ENCODE measurements around the gene ANKEF1.
"Not testable (repeated sequence)": the region's sequence is repeated elsewhere in the genome, so short reads cannot be mapped to it uniquely, and the experiment has no call there.

ANKEF1 gene

DNA sequence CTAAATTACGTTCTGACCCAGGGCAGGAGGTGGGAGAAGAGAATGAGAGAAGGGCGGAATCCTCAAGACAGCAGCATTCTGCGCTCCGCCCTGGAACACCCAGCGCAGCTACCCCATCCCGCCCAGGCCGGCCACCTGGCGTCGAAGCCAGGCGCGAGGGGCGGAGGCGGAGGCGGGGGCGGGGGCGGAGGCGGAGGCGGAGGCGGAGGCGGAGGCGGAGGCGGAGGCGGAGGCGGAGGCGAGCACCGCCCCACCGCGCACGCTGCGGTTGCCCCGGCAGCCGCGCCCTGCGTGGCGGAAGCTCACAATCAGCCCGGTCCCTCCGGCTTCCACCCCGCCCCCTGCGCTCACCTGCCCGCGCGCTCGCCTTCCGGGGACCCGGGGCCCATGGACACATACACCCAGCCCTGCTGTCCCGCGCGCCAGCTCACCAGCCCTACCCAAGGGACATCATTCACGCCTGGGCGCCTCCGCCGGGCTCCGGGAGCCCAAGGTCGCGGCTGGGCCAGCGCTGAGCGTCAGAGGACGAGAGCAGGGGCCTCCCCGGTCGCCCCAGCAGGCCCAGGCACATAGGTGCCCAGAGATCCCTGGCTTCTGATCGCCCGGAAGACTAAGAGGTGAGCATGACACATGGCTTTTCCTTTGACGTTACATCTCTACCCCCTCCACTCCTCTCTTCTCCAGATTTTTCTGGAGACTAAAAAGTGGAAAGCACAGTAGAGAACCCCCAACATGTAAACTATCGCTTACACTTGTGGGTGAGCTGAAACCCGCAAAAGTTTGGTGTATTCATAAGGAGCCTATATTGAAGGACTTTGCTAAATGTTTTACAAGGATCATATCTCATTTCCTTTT, at the start of gene ANKEF1:
ANKEF1 (plus strand) TSS at position 271 of the 855 bp plus-strand sequence. CDS start 3,315 bp downstream, outside the sequence.
- DNase-seq: peak; percentile 11 to 18

DNA sequence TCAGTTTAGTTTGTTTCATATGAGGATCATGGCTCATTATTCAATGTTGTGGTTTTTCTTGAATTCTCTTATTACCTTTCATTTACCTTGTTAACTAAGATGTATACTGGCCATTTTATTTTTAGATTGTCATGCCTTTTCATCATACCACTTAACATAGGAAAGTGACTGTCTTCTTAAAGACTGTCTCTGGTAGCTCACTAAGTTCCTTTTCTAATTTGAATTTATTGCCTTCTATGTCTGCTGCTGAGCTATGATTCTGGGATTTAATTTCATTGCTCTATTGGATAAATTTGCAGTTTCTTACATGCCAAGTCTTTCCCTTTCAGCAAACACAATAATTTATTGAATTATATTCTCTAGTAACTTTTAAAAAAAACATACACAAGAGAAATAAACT, 49.5 kb upstream of the ANKEF1 start:
- no peak for DNase-seq

DNA sequence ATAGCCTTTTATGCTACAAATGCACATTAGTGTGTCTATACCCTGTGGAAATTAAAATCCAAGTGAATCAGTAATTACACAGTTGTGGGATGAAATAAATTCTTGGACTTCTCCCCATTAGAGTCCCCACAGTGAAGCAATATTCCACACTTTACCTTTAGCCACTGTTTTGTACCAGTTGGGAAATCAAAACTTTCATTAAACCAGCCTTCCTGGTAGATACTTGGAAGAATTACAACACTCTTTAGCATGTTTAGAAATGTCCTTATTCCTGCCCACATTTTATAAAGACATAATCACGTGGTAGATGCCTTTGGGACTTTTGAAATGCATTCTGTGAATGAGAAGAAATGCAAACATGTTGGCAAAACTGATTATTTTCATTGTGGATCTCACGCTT, 49.0 kb upstream of the ANKEF1 start:
- DNase-seq: peak; percentile 26 to 33

DNA sequence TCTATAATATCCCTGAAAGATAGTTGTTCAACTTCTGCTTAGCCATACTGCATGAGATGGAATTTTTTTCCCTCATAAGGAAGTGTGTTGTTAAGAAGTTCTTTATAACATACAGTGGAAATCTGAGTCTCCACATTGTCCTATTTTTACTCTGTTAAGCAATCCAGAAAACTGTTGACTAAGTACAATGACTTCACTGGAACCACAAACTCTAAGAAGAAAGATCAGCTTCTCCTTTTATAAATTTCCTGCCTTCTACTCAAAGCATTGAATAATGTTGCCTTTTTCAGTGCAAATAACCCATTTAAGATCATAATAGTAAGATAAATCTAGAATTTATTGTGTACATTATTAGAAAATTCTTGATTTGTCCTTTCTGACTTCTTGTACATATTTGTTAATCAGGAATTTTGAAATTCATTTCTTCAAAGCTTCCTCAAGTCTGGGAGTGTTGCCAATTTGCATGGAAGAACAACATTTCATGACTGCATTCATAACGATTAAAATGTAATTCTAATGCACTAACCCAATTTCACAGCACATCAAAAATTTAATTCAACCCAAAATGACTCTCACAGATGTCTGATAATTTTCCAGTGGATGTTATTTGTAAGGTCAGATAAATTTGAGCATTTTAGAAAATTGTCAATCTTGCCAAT, 45.6 kb upstream of the ANKEF1 start:
- peak; percentile 86 to 87 for DNase-seq

DNA sequence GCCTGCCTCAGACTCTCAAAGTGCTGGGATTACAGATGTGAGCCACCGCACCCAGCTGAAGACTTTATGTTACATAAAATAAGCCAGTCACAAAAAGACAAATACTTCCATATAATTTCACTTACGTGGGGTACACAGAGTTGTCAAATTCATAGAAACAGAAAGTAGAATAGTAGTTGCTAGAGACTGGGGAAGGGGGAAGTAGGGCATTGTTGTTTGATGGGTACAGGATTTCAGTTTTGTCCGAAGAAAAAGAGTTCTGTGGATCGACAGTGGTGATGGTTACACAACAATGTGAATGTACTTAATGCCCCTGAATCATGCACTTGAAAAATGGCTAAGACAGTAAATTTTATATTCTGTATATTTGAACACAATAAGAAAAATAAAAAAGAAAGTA, 41.6 kb upstream of the ANKEF1 start:
- no peak for DNase-seq

DNA sequence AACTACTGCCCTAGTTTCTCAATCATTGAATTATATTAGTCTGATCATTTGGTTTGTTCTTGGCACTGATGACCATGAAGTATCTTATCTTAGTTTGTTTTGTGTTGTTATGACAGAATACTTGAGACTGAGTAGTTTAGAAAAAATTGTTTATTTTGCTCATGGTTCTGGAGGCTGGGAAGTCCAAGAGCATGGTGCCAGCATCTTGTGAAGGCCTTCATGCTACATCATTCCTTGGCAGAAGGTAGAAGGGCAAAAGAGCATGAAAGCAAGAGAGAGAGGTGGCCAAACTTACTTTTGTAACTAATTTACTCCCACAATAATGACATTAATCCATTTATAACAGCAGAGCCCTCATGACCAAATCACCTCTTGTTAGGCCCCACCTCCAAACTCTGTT, 40.1 kb upstream of the ANKEF1 start:
- no peak for DNase-seq

DNA sequence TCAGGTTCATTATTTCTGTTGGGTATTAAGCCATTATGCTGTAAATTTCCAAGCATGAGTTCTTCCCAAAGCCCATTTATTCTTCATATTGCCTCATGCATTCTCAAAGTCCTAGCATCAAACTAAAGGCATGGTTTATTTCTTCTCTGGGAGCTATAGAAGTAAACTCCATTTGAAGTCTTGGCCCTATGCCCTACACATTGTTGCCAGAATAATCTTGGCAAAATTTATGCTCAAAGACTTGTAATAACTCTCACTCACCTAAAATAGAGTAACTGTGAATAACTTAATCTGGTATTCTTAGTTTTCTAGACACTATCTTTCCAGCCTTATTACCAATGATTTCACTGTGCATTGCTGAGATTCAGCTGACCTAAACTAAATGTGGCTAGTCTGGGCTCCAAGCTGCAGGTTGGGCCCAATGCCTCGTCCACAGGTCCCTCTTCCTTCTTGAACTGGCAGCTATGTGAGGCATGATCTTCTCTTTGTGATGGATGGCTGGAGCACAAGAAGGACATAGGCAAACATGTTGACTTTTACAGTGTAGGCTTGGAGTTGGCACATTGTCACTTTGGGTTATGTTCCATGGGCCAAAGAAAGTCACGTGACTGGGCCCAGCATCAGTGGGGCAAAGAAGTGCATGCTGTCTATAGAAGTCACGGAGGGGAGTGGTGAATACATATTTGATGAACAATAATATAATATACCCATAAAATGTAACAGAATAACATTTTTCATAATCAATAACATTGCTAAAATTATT, 39.1 kb upstream of the ANKEF1 start:
- no peak for DNase-seq

DNA sequence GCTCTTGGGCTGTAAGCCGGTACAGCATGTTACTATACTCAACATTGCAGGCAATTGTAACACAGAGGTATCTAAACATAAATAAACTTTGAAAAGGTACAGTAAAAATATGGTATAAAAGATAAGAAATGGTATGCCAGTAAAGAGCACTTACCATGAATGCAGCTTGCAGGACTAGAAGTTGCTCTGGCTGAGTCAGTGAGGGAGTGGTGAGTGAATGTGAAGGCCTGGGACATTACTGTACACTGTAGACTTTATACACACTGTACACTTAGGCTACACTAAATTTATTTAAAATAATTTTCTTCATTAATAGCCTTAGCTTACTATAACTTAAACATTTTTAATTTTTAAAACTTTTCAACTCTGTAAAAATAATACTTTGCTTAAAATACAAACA, 37.8 kb upstream of the ANKEF1 start:
- DNase-seq: no peak

DNA sequence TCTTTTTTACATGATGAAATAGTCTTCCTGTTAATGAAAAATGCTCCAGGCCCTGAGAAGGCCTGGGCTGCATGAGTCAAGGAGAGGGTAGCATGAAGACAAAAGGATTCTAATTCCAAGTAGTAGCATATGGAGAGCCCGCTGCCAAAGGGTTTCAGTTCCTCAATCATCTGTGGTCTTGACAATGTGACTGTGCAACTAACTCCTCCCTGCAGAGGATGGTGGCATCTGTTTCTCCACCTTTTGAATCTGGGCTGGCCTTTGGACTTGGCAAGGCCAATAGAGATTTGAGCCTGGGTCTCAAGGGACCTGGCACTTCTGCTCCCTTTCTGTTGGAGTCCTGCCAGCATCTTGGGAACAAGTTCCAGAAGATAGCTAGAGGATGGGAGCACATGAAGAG, 35.1 kb upstream of the ANKEF1 start:
- DNase-seq: no peak

DNA sequence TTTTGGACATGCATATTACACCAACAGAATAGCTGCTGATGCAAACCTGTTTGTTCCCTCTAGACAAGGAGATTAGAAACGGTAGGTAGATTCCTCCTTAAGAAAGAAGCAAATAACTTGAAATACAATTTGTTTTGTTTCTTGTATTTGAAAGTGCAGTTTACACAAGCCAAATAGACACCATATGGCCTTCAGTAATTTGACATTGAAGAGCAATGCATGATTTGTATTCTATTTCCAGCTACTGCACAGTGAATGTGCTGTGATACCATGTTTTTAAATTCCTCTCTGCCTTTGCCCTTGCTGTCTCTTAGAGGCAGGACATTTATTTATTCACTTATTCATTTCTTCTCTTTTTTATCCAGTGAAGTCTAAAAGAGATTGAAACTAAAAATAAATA, 31.9 kb upstream of the ANKEF1 start:
- no peak for DNase-seq

DNA sequence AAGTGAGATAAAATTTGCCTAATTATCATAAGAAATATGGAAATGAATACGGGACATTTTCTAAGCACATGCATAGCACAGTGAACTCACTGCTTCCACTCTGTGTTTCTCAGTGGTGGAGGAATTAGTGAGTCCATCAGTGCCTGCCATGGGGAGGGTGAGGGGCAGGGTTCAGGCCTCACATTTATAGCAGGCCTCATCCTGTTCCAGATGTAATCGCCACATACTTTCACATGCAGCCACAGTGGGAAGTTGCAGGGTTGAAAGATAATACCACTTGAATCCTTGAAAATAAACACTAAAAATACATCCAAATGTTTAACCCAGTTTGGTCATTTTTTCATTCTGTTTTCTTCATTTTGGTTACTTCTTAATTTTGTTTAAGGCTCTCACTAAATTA, 29.9 kb upstream of the ANKEF1 start:
- no peak for DNase-seq

DNA sequence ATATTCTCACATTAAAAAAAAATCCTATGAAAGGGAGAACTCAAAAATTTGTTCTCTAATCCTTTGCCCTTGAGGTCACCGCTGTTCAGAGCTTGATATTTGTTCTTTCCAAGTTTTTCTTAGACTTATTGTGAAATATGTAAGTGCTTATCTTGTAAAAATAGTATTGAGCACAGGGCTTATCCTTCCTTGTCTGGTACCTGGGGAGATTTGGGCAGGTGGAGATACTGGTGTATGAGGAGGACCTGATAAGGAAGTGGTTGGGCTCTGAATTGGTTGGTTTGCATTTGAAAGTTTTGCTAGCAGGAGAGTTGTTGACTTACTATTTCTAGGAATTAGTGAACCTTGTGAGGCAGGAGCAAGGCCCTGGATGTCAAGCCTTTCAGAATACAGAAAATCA, 28.9 kb upstream of the ANKEF1 start:
- no peak for DNase-seq

DNA sequence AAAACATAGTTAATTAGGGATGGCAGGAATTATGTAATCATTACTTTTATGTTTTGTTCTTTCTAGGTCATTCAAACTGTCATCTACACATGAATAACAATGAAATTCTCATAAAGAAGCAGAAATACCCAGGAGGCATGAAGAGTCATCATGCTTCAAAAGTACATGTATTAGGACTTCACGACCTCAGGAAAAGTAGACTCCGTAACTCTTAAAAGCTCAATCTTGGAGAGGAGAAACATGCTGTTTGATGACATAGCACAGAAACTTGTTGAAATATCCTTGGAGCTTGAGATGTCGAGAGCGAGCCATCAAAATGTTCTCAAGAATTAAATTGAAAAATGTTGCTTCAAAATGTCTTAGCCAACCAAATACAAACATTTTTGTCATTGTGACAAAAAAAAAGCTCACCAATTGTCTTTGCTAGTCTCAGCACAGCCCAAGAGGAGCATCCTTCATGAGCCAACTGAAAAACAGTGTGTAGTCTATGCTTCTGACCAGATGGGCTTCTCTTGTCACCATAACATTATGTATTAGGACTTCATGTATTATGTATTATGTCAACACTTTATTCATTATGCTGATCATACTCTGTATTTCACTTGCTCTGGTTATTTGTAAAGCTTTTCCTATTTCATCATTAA, 28.2 kb upstream of the ANKEF1 start:
- DNase-seq: no peak

DNA sequence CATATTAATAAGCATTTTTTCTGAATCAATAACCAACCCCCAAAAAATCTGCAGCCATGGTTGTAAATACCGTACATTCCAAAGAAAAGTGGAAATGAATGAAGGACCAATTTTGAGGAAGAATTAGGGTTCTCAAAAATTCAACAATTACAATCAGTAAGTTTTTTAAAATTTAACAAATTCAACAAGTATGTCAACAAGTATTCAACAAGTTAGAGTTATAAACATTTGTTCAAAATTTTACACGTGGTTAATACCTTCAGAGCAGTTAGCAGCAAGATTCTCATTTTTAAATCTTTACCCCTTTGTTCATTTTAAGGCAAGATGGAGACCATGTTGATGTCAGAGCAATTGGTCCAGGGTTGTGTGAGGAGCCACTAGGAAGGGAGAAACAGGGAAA, 27.6 kb upstream of the ANKEF1 start:
- no peak for DNase-seq

DNA sequence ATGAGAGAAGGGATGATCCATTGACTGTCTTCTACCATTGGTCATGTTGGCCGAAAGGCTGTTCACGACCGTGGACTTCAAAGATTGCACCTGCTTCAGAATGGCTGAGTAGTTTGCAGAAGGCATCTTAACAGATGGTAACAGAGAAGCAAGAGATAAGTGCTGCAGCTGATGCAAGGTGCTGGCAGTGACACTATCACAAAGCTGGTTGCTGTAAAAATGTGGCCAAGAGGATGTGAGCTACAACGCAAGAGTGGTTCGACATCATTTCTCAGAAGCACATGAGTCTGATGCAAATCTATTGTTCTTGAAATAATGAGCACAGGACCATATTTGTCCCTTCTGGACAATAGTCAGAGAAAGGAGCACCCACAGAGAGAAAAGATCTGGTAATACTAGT, 27.0 kb upstream of the ANKEF1 start:
- no peak for DNase-seq

DNA sequence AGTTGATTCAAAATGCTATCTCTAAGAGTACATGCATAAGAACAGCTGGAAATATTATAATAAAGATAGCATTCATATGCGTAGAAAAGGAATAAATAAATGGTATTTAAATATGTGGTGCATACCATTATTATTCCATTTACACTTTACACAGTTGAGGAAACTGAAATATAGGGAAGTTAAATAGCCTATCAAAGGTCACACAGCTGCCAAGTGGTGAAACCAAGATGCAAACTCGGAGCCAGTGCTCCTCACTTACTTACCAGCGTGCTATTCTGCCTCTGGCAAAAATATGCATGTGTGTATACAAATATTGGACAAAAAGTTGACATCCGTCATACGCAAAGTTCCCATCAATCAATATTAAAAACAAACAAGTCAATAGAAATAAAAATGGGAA, 22.3 kb upstream of the ANKEF1 start:
- DNase-seq: no peak

DNA sequence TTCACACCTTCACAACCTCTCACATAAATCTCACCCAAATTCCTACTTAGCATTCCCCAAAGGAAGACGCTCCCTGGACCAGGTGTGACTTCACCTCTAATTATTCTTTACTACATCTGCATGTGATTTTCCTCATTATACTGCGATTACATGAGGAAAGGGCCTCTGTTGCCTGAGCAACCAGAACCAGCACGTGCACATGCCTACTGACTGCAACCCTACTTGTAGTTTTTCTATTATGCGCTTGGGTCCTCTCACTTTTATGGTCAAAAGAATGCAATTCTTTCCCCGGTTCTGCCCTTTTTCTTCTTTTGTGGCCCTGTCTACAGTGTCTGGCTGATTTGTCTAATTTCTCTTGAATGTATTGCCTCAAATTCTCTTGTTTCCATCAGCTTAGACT, 20.4 kb upstream of the ANKEF1 start:
- no peak for DNase-seq

DNA sequence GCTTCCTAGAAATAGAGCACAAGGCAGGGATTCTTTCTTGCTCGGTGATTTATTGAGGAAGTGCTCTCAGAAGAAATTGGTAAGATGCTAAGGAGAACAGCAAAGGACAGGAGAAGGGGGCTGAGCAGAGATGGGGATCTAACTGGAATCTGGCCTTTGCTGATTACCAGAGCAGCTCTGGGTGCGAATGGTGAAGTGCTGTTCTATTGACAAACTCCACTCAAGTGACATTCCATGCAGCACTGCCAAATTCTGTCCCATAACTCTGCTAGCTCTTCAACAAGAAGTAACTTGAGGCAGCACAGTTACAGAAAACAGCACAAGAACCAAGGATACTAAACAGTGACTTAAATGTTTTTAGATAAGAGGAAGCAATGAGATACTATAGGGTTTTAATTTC, 13.8 kb upstream of the ANKEF1 start:
- no peak for DNase-seq

DNA sequence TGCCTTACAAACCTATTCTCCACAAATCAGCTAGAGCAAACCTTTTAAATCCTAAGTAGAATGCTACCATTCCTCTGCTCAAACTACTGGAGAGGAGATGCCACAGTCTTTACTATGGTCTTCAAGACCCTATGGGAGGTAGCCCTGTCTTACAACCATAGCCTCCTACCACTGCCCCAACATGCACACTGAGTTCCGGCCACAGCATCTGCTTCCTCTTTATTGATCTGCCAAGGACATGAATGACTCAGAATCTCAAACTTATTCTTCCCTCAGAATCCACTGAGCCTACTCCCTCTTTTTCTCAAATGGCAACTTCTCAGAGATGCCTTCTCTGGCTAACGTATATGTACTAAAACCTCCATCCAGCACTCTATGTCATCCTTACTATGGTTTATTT, 12.2 kb upstream of the ANKEF1 start:
- no peak for DNase-seq

DNA sequence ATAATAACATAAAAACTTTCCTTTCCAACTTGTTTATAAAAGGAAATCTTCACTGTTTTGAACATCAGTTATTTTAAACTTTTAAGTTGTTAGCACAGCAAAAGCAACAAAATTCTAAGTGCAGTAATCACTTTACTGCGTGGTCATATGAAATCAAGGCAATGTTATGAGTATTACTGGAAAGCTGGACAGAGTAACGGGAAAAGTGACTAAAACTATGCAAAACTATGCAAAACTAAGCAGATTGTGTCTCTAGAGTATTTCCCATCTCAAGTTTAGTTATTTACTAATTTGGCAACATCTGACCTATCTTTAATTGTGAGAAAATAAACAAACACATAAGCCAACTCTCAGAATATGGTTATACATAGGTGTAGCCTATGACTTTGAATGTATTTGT, 10.9 kb upstream of the ANKEF1 start:
- DNase-seq: no peak

DNA sequence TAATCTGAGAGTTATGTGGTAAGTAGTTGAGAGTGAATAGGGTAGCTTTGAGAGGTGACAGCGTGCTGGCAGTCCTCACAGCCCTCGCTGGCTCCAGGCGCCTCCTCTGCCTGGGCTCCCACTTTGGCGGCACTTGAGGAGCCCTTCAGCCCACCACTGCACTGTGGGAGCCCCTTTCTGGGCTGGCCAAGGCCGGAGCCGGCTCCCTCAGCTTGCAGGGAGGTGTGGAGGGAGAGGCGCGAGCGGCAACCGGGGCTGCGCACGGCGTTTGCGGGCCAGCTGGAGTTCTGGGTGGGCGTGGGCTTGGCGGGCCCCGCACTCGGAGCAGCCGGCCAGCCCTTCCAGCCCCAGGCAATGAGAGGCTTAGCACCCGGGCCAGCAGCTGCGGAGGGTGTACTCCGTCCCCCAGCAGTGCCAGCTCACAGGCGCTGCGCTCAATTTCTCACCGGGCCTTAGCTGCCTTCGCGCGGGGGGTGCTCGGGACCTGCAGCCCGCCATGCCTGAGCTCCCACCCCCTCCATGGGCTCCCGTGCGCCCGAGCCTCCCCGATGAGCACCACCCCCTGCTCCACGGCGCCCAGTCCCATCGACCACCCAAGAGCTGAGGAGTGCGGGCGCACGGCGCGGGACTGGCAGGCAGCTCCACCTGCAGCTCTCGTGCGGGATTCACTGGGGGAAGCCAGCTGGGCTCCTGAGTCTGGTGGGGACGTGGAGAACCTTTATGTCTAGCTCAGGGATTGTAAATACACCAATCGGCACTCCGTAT, 3.2 kb upstream of the ANKEF1 start:
- DNase-seq: not testable (repeated sequence)

DNA sequence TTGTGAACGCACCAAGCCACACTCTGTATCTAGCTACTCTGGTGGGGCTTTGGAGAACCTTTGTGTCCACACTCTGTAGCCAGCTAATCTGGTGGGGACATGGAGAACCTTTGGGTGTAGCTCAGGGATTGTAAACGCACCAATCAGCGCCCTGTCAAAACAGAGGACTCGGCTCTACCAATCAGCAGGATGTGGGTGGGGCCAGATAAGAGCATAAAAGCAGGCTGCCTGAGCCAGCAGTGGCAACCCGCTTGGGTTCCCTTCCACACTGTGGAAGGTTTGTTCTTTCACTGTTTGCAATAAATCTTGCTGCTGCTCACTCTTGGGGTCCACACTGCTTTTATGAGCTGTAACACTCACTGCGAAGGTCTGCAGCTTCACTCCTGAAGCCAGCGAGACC, 2.5 kb upstream of the ANKEF1 start:
- DNase-seq: not testable (repeated sequence)

Measured in AML-193 (cell line).